ENCODE measurements around the gene LRRC4B.

GRCh38 chr19:50568728-50569698 is 778 bp upstream of the LRRC4B start:
- no peak for TF ChIP-seq TAF1 (IDR thresholded peaks at IDR 0.05; ENCODE audit: low read depth)
- TF ChIP-seq MAX (IDR thresholded peaks at IDR 0.05) = no peak
- no peak for TF ChIP-seq NFIC (IDR thresholded peaks at IDR 0.05)
- TF ChIP-seq CEBPB (IDR thresholded peaks at IDR 0.05) = no peak
- TF ChIP-seq TCF12 (IDR thresholded peaks at IDR 0.05; ENCODE audit: low read depth) = no peak
- no peak for TF ChIP-seq TEAD4 (IDR thresholded peaks at IDR 0.05)
- no peak for TF ChIP-seq RAD21 (IDR thresholded peaks at IDR 0.05; ENCODE audit: low read depth)
